SK-N-SH (cell line): ENCODE data around the gene NRCAM. TPM values are rescaled to one million over a fixed set of nuclear protein-coding genes. Genes with fewer than 3 reads are reported as not detected.

Source experiments
- CTCF ChIA-PET: fragments of 300-600, 350-600 bp; formaldehyde crosslinking; extraction: SDS; loops from one replicate; lab custom pipeline; 2021; lab: Yijun Ruan, JAX
- POLR2A ChIA-PET: fragments of 350-600 bp; sonication (Branson Sonifier 250); formaldehyde crosslinking; extraction: SDS; loops from one replicate; lab custom pipeline; 2020; ENCODE audit warnings: antibody characterized with exemption, inconsistent platforms; lab: Yijun Ruan, JAX
- DNase-seq: peaks from one replicate; pipeline ENCODE4 v3.0.0; 2012
- H2AFZ ChIP-seq: fragments of 200-600 bp; sonication (generic); 2 replicates; pipeline ENCODE4 v1.8.1; 2016; ENCODE audit warnings: antibody characterized with exemption, mild to moderate bottlenecking, low read depth
- H3F3A ChIP-seq: fragments of 200-600 bp; sonication (generic); replicated peaks from 2 replicates; pipeline ENCODE3; 2016; ENCODE audit warnings: antibody characterized with exemption, mild to moderate bottlenecking; ENCODE audit not compliant: insufficient read depth
- H3K27ac ChIP-seq, 2 experiments: fragments of 200-500 bp in 1 of 2; fragments of 200-600 bp in 1 of 2; sonication (Bioruptor generic) in 1 of 2; sonication (generic), shearing (Covaris generic) in 1 of 2; 2 replicates each; pipeline versions ENCODE4 v1.5.1 to v1.6.1; 2014 to 2016; ENCODE audit warnings: low read depth in 2 of 2, inconsistent platforms in 1 of 2, low read length in 1 of 2, mild to moderate bottlenecking in 1 of 2, mixed read lengths in 1 of 2
- H3K27me3 ChIP-seq: fragments of 200-600 bp; sonication (generic), shearing (Covaris generic); 2 replicates; pipeline ENCODE4 v1.6.1; 2016; ENCODE audit warnings: mixed run types; ENCODE audit not compliant: insufficient read depth
- H3K36me3 ChIP-seq, 2 experiments: fragments of 200-500 bp in 1 of 2; fragments of 200-600 bp in 1 of 2; sonication (Bioruptor generic) in 1 of 2; sonication (generic) in 1 of 2; replicated peaks in 1 of 2; 2 replicates each; pipeline versions ENCODE3 to v1.5.1; 2014 to 2016; ENCODE audit warnings: low read length in 1 of 2, mild to moderate bottlenecking in 1 of 2; ENCODE audit not compliant: insufficient read depth in 2 of 2, control insufficient read depth in 1 of 2
- H3K4me1 ChIP-seq, 2 experiments: fragments of 200-500 bp in 1 of 2; fragments of 200-600 bp in 1 of 2; sonication (Bioruptor generic) in 1 of 2; sonication (generic), shearing (Covaris generic) in 1 of 2; 2 replicates each; pipeline versions ENCODE4 v1.5.1 to v1.6.1; 2014 to 2016; ENCODE audit warnings: low read depth in 1 of 2, low read length in 1 of 2, mixed run types in 1 of 2; ENCODE audit not compliant: insufficient read depth in 2 of 2, control insufficient read depth in 1 of 2
- H3K4me2 ChIP-seq: fragments of 200-600 bp; sonication (generic), shearing (Covaris generic); 2 replicates; pipeline ENCODE4 v1.6.1; 2017; ENCODE audit warnings: mixed run types
- H3K4me3 ChIP-seq, 2 experiments: fragments of 200-500 bp in 1 of 2; fragments of 200-600 bp in 1 of 2; sonication (Bioruptor generic) in 1 of 2; sonication (generic), shearing (Covaris generic) in 1 of 2; 2 replicates each; pipeline versions ENCODE4 v1.5.1 to v1.8.1; 2014 to 2016; ENCODE audit warnings: low read depth in 2 of 2, inconsistent platforms in 1 of 2, low read length in 1 of 2, mild to moderate bottlenecking in 1 of 2, mixed read lengths in 1 of 2, moderate library complexity in 1 of 2
- H3K79me2 ChIP-seq: fragments of 200-600 bp; sonication (generic); 2 replicates; pipeline ENCODE4 v1.8.1; 2017; ENCODE audit warnings: mild to moderate bottlenecking; ENCODE audit not compliant: insufficient read depth
- H3K9ac ChIP-seq: fragments of 200-600 bp; sonication (generic); 2 replicates; pipeline ENCODE4 v1.6.1; 2017; ENCODE audit warnings: mixed run types
- H3K9me2 ChIP-seq: fragments of 200-600 bp; sonication (generic); 2 replicates; pipeline ENCODE4 v1.6.1; 2017; ENCODE audit warnings: mixed run types
- H3K9me3 ChIP-seq: fragments of 200-600 bp; sonication (generic); 2 replicates; pipeline ENCODE4 v1.6.1; 2017; ENCODE audit warnings: mixed run types, mild to moderate bottlenecking, moderate library complexity
- H4K20me1 ChIP-seq: fragments of 200-600 bp; sonication (generic); 2 replicates; pipeline ENCODE4 v1.6.1; 2017; ENCODE audit warnings: mild to moderate bottlenecking, mixed run types; ENCODE audit not compliant: insufficient read depth
- CHD2 ChIP-seq: fragments of 150-350 bp; IDR thresholded peaks from 2 replicates; pipeline ENCODE4 v1.6.1; 2018; ENCODE audit warnings: low read length; ENCODE audit not compliant: partially characterized antibody
- ELF1 ChIP-seq: IDR thresholded peaks from 2 replicates; pipeline ENCODE4 v1.4.0; 2012
- EP300 ChIP-seq, 2 experiments: IDR thresholded peaks; 2 replicates each; pipeline versions ENCODE4 v1.4.0 to v1.6.1; 2012; ENCODE audit warnings: borderline replicate concordance in 1 of 2, low read depth in 1 of 2, low read length in 1 of 2
- EZH2phosphoT487 ChIP-seq: fragments of 200-600 bp; sonication (generic); IDR thresholded peaks from 2 replicates; pipeline ENCODE4 v1.6.1; 2017; ENCODE audit warnings: low read depth, mixed run types, mild to moderate bottlenecking, antibody characterized with exemption, moderate library complexity, borderline replicate concordance
- FOSL2 ChIP-seq: IDR thresholded peaks from 2 replicates; pipeline ENCODE4 v1.4.0; 2012; ENCODE audit warnings: low read depth, mild to moderate bottlenecking, moderate library complexity, borderline replicate concordance
- GABPA ChIP-seq: IDR thresholded peaks from 2 replicates; pipeline ENCODE4 v1.4.0; 2012; ENCODE audit warnings: low read depth, mild to moderate bottlenecking
- GATA2 ChIP-seq: sonication (generic); formaldehyde crosslinking; IDR thresholded peaks from 2 replicates; pipeline ENCODE4 v1.5.0; 2020; ENCODE audit warnings: mild to moderate bottlenecking, missing genetic modification reagents
- JUND ChIP-seq: IDR thresholded peaks from 2 replicates; pipeline ENCODE4 v1.4.0; 2012
- MEF2A ChIP-seq: IDR thresholded peaks from 2 replicates; pipeline ENCODE4 v1.4.0; 2012; ENCODE audit warnings: low read depth, borderline replicate concordance
- MXI1 ChIP-seq: IDR thresholded peaks from 2 replicates; pipeline ENCODE4 v1.6.1; 2012; ENCODE audit warnings: mild to moderate bottlenecking, low read depth, low read length, improper control_type of control experiment
- NRF1 ChIP-seq: IDR thresholded peaks from 2 replicates; pipeline ENCODE4 v1.6.1; 2012; ENCODE audit warnings: low read depth, mild to moderate bottlenecking, low read length
- POLR2AphosphoS5 ChIP-seq: IDR thresholded peaks from 2 replicates; pipeline ENCODE4 v1.6.1; 2012; ENCODE audit warnings: low read depth, low read length
- RAD21 ChIP-seq: IDR thresholded peaks from 2 replicates; pipeline ENCODE4 v1.6.1; 2012; ENCODE audit warnings: mild to moderate bottlenecking, low read length
- REST ChIP-seq: IDR thresholded peaks from 2 replicates; pipeline ENCODE4 v1.6.1; 2012; ENCODE audit warnings: mild to moderate bottlenecking, low read depth, low read length, moderate library complexity
- RFX5 ChIP-seq: IDR thresholded peaks from 2 replicates; pipeline ENCODE4 v1.6.1; 2012; ENCODE audit warnings: mild to moderate bottlenecking, improper control_type of control experiment, low read length
- SIN3A ChIP-seq: IDR thresholded peaks from 2 replicates; pipeline ENCODE4 v1.6.1; 2012; ENCODE audit warnings: low read depth, mild to moderate bottlenecking, low read length, moderate library complexity, borderline replicate concordance
- SMC3 ChIP-seq: IDR thresholded peaks from 2 replicates; pipeline ENCODE4 v1.6.1; 2012; ENCODE audit warnings: low read depth, low read length, improper control_type of control experiment
- TAF1 ChIP-seq: IDR thresholded peaks from 2 replicates; pipeline ENCODE4 v1.6.1; 2012; ENCODE audit warnings: low read depth, mild to moderate bottlenecking, low read length, moderate library complexity, borderline replicate concordance
- TCF12 ChIP-seq: IDR thresholded peaks from 2 replicates; pipeline ENCODE4 v1.4.0; 2012
- TEAD4 ChIP-seq: IDR thresholded peaks from 2 replicates; pipeline ENCODE4 v1.4.0; 2012; ENCODE audit warnings: mild to moderate bottlenecking, borderline replicate concordance; ENCODE audit not compliant: insufficient read depth
- USF1 ChIP-seq: IDR thresholded peaks from 2 replicates; pipeline ENCODE4 v1.4.0; 2012; ENCODE audit warnings: low read depth, borderline replicate concordance
- ZBTB33 ChIP-seq: IDR thresholded peaks from 2 replicates; pipeline ENCODE4 v1.4.0; 2012; ENCODE audit warnings: low read depth, borderline replicate concordance
- WGBS: methylation state at CpG from one replicate; pipeline ENCODE4 v1.1.6; 2017; ENCODE audit warnings: low lambda C conversion rate; 5-methylcytosine and 5-hydroxymethylcytosine counted together
- polyA plus RNA-seq, 3 experiments: library from polyadenylated mRNA; depleted of rRNA; stranded (reverse); fragments of >200 nt; gene quantifications; 2 replicates each; pipeline ENCODE4 v1.2.3, GENCODE V29; 2012
- TF ChIP-seq, protein P1 (sequence below): fragments of 200-600 bp; sonication (generic); IDR thresholded peaks from 2 replicates; pipeline ENCODE4 v1.6.1; 2017; ENCODE audit warnings: antibody characterized with exemption, mild to moderate bottlenecking, moderate library complexity
- TF ChIP-seq, protein P2 (sequence below): IDR thresholded peaks from 2 replicates; pipeline ENCODE4; 2012
- TF ChIP-seq, protein P3 (sequence below): IDR thresholded peaks from 2 replicates; pipeline ENCODE4 v1.4.0; 2012; ENCODE audit warnings: low read depth

NRCAM gene
- polyA plus RNA-seq, 1 of the 3 experiments (the other 2 are of a cell fraction) = 1.1 TPM

- 47% methylated on average over 7 of the region's 7 CpGs for WGBS
- Histone ChIP-seq H3K36me3 (no peaks in the 10 kb centered on the region), H3K4me1 (peaks cover 29 to 63% of the 10 kb centered on the region in 2 experiments; a peak in 3 of 4 replicates), H2AFZ (peak overlapping the region; percentile 61; the same call in 1 of the 2 replicates), H3K4me3 (no peak overlapping the region), H4K20me1 (no peaks in the 10 kb centered on the region), H3K4me2 (no peak overlapping the region), H3K9me2 (no peaks in the 10 kb centered on the region), H3K27me3 (no peaks in the 10 kb centered on the region), H3F3A (no peaks in the 10 kb centered on the region), H3K9ac (no peak overlapping the region), H3K79me2 (no peaks in the 10 kb centered on the region), H3K27ac (peak overlapping the region in 1 of 2 experiments; percentile 99; a peak in 2 of 4 replicates), H3K9me3 (no peaks in the 10 kb centered on the region)
- ChIA-PET CTCF (interaction anchor here (1.0 to 2.1 kb wide), 7 partner anchors 13 to 204 kb away, joined by 3 to 7 read pairs (median 4); no protein-coding TSS in a partner anchor), POLR2A (no interaction called here)
- DNase-seq = no peak
- TF ChIP-seq MEF2A (no peak), RAD21 (peak; percentile 10; the same call in 1 of the 2 replicates), SMC3 (no peak), RFX5 (peak; percentile 12; the same call in 1 of the 2 replicates), TCF12 (0 out of 2 replicates have a peak, but pooled peaks have one; percentile 3), MXI1 (no peak), EP300 (IDR thresholded peaks at IDR 0.05; ENCODE audit: borderline replicate concordance in 1 of 2, low read depth in 1 of 2, low read length in 1 of 2) (peak in 1 of 2 experiments; percentile 72; a peak in 2 of 4 replicates), ELF1 (no peak), NRF1 (no peak), CHD2 (no peak), POLR2AphosphoS5 (no peak), TEAD4 (no peak), TAF1 (no peak), GABPA (no peak), JUND (no peak), EZH2phosphoT487 (no peak), FOSL2 (no peak), REST (no peak), SIN3A (no peak), USF1 (no peak), ZBTB33 (no peak), GATA2 (CRISPR knock-in tag) (no peak)
- TF ChIP-seq, protein P1, sequence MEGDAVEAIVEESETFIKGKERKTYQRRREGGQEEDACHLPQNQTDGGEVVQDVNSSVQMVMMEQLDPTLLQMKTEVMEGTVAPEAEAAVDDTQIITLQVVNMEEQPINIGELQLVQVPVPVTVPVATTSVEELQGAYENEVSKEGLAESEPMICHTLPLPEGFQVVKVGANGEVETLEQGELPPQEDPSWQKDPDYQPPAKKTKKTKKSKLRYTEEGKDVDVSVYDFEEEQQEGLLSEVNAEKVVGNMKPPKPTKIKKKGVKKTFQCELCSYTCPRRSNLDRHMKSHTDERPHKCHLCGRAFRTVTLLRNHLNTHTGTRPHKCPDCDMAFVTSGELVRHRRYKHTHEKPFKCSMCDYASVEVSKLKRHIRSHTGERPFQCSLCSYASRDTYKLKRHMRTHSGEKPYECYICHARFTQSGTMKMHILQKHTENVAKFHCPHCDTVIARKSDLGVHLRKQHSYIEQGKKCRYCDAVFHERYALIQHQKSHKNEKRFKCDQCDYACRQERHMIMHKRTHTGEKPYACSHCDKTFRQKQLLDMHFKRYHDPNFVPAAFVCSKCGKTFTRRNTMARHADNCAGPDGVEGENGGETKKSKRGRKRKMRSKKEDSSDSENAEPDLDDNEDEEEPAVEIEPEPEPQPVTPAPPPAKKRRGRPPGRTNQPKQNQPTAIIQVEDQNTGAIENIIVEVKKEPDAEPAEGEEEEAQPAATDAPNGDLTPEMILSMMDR = no peak
- TF ChIP-seq, protein P2, sequence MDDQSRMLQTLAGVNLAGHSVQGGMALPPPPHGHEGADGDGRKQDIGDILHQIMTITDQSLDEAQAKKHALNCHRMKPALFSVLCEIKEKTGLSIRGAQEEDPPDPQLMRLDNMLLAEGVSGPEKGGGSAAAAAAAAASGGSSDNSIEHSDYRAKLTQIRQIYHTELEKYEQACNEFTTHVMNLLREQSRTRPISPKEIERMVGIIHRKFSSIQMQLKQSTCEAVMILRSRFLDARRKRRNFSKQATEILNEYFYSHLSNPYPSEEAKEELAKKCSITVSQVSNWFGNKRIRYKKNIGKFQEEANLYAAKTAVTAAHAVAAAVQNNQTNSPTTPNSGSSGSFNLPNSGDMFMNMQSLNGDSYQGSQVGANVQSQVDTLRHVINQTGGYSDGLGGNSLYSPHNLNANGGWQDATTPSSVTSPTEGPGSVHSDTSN = no peak
- TF ChIP-seq, protein P3, sequence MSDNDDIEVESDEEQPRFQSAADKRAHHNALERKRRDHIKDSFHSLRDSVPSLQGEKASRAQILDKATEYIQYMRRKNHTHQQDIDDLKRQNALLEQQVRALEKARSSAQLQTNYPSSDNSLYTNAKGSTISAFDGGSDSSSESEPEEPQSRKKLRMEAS = no peak
Observed at GRCh38 chr7:108293149-108293612, 163.1 kb downstream of the NRCAM start.
